GM20431 (cell line): ENCODE data around the gene MAP4.
"Not testable (repeated sequence)": the region's sequence is repeated elsewhere in the genome, so short reads cannot be mapped to it uniquely, and the experiment has no call there.

Source experiments
- in situ Hi-C: fragments of 300-500 bp; cut with MseI, MboI; formaldehyde crosslinking; loops from one replicate; pipeline ENCODE4 v1.15.0; 2020; ENCODE audit warnings: low sequenced_read_pairs; ENCODE audit not compliant: unreplicated experiment

The MAP4 gene

GRCh38 chr3:48016301-48016973, at the start of gene MAP4:
Gene MAP4 (minus strand): TSS chr3:48016416. CDS start chr3:47998860, 17,556 bp downstream.
- in situ Hi-C loops, result no loop called here

GRCh38 chr3:48065035-48065434, 48.8 kb upstream of the MAP4 start:
- in situ Hi-C loops, result no loop called here

- in situ Hi-C loops, result no loop called here
Measured at GRCh38 chr3:48064292-48064829, 48.1 kb upstream of the MAP4 start.

- in situ Hi-C loops, result not testable (repeated sequence)
Measured at GRCh38 chr3:48061586-48061985, 45.4 kb upstream of the MAP4 start.

GRCh38 chr3:48058091-48058490, 41.9 kb upstream of the MAP4 start:
- in situ Hi-C loops, result no loop called here

GRCh38 chr3:48057521-48057920, 41.3 kb upstream of the MAP4 start:
- in situ Hi-C loops, result no loop called here

GRCh38 chr3:48047841-48048464, 31.7 kb upstream of the MAP4 start:
- in situ Hi-C loops, result no loop called here

GRCh38 chr3:48042071-48042760, 26.0 kb upstream of the MAP4 start:
- in situ Hi-C loops, result no loop called here

- in situ Hi-C loops, result no loop called here
Measured at GRCh38 chr3:48039487-48040190, 23.4 kb upstream of the MAP4 start.

- in situ Hi-C loops, result no loop called here
Measured at GRCh38 chr3:48038971-48039481, 22.8 kb upstream of the MAP4 start.

- in situ Hi-C loops, result no loop called here
Measured at GRCh38 chr3:48034000-48034516, 17.8 kb upstream of the MAP4 start.

- in situ Hi-C loops, result no loop called here
Measured at GRCh38 chr3:48030188-48030587, 14.0 kb upstream of the MAP4 start.

GRCh38 chr3:48026951-48027908, 11.0 kb upstream of the MAP4 start:
- in situ Hi-C loops, result no loop called here

GRCh38 chr3:48026098-48026497, 9.9 kb upstream of the MAP4 start:
- in situ Hi-C loops, result no loop called here

- in situ Hi-C loops, result no loop called here
Measured at GRCh38 chr3:48024401-48024800, 8.2 kb upstream of the MAP4 start.

- in situ Hi-C loops, result no loop called here
Measured at GRCh38 chr3:48023377-48023776, 7.2 kb upstream of the MAP4 start.

GRCh38 chr3:48022178-48022577, 6.0 kb upstream of the MAP4 start:
- in situ Hi-C loops, result no loop called here

- in situ Hi-C loops, result no loop called here
Measured at GRCh38 chr3:48018841-48019240, 2.6 kb upstream of the MAP4 start.
